Limb (tissue), 2 donors: ENCODE results near the gene GPRC5A.

ENCODE experiments used
- DNase-seq, 2 donors: peaks; one replicate each; pipeline ENCODE4 v3.0.0-alpha.2; 2016; ENCODE audit errors: extremely low spot score in 2 of 2

GPRC5A gene

DNA sequence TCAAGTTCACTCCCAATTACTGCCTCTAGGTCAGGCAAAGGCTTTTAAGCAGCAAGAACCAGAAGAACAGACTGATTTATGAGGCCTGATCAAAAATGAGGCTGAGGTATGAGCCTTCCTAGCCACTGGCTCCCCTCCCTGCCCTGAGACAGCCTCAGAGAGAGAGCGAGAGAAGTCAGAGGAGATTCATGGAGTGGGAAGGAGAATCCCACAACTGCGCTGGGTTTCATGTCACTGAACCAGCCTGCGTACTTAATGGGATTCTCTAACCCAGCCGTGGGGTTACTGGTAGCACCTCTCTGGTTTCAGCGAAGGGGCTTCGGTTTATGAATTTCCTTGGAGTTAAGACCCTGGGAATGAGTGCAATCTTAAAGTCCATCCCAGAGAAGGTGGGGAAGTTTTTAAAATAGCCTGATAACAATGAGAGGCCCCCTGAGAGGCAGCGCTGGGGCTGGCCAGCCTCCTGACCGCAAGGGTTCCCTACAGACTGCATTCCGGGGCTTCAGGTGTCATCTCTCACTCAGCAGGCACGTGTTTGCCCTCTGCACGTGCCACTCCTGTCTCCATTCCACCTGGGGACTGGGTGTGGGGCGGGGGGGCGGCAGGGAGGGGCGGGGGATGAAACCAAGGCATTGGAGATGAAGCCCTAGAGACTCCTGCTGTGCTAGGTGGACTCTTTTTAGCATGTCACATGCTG, 6.1 kb upstream of the GPRC5A start:
- DNase-seq: no peak

DNA sequence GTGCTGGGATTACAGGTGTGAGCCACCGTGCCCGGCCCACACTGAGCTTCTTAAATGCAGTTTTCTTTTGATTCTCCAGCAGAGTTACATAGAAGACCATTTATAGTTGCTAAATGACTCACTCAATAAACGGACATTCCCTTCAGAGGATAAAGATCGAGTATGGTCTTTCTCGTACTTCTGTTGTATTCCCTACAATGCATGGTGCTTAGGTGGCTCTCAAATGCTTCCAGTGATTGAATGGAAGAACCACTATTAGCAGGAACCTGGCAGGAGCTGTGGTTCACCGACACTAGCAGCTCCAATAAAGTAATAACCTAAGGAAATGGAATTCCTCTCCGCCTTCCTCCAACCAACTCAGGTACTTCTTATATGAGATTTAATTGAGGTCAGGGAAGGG, 3.9 kb upstream of the GPRC5A start:
- DNase-seq: no peak

DNA sequence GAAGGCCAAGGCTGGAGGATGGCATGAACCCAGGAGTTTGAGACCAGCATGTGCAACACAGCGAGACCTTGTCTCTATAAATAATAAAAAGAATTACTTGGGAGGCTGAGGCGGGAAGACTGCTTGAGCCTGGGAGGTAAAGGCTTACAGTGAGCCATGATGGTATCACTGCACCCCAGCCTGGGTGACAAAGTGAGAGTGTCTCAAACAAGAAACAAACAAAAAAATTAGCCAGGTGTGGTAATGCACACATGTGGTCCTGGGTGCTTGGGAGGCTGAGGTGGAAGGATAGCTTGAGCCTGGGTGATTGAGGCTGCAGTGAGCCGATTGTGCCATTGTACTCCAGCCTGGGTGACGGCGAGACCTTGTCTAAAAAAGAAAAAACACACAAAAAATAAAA, 1.7 kb upstream of the GPRC5A start:
- DNase-seq: no peak

DNA sequence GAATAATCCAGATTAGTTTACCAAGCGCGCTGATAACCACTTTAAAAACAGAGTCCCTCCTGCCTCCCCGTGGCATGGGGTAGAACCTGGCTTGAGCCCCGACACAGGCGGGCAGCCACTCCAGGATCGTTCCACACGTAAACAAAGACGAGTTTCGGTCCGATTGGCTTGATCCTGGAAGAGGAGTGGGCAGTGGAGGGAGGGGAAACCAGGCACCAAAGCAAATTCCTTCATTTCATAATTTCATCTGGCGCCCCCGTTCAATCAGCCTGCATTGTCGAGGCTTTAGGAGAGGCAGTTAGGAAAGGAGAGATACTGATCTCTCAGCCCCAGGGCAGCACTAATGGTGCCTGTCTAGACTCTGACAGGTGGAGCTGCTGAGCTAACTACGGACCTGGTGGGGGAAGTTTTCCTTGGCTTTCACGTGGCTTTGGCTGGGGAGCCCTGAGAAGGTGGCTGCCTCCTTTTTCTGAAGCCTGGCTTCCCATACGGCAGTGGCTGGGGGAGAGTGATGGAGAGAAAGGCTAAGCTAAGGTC, 751 bp upstream of the GPRC5A start:
- peak; percentile 32 to 70 for DNase-seq

DNA sequence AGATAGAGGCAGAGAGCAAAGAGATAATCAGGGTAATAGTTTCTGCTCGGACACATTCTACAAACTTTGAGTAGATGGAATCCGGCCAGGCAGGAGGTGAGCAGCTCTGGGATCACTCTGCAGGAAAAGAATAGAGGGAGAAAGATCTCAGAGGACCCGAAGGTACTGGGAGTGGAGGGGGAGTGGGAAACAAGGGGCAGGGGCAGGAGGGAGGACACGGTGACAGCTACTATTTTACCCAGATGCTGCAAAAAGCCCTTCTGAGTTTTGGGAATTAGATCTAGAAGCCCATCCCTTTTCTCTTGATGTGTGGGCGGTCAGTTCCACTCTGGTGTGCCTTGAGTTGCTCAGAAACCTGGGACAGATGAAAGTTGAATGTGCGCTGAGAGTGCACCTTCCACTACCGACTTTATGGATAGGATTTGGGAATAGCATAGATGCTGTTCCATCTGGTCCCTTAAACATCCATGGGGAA, 556 bp downstream of the GPRC5A start:
- DNase-seq: no peak

DNA sequence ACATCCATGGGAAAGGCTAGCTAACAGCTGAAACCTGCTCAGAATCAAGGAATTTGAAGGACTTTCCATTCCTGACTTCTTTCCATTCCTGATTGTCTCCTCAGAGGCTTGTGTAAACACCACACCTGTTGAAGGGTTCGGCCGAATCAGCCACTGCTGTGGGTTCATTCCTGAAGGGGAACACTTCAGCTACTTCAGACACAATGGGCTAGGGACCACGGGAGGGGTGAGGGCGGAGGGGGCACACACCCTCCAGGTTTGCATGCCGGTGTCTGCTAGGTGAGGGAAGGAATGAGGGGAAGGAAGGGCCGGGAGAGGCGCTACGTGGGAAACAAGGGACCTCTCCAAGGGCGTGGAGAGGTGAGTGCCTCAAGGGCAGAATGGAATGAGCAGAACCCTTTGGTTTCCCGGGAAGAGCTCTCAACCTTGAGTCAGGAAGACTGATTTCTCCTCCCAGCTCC, 1.3 kb downstream of the GPRC5A start:
- no peak for DNase-seq

DNA sequence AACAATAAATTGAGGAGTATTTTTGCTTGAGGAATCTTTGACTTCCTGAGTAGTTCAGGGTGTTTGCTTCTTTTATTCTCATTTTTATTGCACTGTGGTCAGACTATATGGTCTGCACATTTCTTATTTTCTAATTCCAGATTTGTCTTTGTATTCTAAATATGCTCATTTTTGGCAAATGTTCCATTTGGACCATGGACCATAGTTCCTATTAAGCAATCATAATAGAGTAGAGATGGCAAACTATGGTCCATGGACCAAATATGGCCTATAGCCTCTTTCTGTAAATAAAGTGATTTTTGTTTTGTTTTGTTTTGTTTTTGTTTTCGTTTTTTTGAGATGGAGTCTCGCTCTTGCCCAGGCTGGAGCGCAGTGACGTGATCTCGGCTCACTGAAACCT, 2.1 kb downstream of the GPRC5A start:
- no peak for DNase-seq

DNA sequence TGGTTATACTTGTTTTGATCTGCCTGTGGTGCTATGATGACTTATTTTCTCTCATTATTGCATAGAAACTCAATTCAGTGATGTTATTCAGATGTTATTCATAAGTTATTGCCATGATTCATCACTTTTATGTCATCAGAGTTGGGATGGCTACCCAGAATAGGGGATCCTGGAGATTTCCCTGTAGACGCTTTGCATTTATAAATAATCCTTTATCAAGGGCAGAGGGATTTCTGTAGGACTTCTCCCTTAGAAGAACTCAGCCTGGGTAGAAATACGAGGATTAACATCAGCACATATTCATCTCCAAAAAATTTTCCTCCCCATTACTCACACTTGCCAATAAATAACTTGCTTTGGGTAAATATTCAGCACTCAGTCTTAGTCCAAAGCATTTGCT, 4.9 kb downstream of the GPRC5A start:
- no peak for DNase-seq

DNA sequence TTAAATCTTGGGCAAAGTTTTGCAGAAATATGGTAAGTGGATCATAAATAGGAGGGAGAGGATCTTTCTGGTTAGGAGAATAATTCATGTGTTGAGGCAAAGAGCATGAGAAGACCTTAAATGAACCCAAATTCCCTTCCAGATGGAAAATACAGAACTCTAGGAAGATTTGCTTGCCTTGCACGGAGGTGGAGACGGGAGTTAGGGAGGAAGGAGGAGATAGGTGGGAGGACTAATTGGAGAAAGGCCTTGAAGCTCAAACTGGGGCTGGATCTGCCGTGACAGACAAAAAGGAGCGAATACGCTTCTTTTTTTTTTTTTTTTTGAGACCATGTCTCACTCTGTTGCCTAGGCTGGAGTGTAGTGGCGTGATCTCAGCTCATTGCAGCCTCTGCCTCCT, 5.9 kb downstream of the GPRC5A start:
- no peak for DNase-seq

DNA sequence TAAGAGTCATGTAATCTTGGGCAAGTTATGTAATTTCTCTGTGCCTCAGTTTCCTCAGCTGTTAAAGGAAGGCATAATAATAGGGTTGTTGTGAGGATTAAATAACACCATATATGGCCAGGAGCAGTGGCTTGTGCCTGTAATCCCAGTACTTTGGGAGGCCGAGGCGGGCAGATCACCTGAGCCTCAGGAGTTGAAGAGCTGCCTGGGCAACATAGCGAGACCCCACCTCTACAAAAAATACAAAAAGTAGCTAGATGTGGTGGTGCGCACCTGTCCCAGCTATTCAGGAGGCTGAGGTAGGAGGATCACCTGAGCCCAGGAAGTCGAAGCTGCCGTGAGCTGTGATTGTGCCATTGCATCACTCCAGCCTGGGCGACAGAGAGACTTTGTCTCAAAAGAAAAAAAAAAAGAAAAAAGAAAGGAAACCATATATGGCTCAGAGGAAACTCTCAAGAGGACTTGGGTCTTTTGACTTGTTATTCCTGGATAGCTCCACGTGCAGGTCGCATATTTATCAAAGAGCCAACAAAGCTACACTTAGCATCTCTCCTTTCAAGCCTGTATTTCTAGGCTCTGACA, 6.9 kb downstream of the GPRC5A start:
- no peak for DNase-seq

DNA sequence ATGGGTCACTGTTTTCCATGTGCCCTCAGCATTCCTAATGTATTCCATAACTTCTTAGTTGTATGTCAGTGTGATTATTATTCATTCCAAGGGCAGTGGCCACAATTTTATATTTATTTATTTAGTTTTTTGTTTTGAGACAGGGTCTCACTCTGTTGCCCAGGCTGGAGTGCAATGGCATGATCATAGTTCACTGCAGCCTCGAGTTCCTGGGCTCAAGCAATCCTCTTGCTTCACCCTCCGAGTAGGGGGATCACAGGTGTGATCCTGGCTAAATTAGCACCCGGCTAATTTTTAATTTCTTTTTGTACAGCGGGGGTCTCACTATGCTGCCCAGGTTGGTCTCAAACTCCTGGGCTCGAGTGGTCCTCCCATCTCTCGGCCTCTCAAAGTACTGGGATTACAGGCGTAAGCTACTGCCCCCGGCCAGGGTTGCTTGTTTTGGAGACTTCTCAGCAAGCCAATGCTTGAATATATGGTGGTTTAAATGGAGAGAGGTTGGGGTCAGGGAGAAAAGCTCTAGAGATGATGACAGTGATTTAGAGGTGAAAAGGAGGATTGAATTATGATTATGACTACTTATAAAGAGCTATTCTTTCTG, 7.6 kb downstream of the GPRC5A start:
- no peak for DNase-seq

DNA sequence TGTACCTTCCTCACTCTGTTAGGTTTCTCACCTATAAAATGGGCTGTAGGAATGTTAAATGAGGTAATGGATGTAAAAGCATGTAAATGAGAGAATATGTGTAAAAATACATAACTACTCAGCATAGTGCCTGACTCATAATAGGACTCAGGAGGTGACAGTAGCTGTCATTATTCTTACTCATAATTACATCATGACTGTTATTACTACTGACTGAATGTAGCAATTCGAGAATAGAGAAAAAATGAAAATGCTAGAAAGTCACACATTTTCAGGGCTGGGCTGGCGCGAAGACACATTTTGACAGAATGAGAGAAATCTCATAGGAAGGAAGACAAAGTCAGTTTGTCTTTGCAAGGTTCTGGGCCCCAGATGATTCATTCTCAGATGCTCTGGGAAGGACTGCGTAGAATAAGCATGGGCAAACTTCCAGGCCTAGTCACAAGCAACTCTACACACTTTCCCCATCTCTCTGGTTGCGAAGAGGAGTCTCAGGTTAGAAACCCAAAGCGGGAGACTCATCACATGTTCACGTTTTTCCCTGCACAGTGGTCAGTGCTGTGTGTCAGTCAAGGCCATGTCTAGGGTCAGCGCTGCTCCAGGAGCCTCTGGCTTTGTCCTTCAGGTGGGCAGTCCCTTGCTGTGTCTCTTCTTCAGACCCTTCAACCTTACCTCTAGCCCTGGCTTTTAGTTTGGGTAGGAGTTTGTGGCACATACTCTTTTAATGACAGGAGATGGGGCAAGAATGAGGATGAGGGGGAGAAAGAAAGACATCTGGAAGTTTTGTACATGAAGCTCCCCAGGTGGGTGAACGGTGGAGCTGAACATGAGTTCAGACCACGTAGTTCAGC, 8.4 kb downstream of the GPRC5A start:
- no peak for DNase-seq

DNA sequence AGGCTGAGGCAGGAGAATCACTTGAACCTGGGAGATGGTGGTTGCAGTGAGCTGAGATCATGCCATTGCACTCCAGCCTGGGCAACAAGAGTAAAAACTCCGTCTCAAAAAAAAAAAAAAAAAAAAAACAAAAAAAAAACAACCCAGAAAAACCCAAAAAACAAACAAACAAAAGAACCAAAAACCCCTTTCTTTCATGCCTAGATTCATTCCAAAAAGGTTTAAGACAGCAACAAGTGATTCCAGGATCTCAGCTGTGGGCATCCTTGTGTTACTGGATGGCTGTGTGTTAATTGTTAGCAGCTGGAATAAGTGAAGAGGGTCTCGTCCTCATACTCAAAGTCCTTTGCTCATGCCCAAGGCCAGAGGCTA, 9.4 kb downstream of the GPRC5A start:
- no peak for DNase-seq

DNA sequence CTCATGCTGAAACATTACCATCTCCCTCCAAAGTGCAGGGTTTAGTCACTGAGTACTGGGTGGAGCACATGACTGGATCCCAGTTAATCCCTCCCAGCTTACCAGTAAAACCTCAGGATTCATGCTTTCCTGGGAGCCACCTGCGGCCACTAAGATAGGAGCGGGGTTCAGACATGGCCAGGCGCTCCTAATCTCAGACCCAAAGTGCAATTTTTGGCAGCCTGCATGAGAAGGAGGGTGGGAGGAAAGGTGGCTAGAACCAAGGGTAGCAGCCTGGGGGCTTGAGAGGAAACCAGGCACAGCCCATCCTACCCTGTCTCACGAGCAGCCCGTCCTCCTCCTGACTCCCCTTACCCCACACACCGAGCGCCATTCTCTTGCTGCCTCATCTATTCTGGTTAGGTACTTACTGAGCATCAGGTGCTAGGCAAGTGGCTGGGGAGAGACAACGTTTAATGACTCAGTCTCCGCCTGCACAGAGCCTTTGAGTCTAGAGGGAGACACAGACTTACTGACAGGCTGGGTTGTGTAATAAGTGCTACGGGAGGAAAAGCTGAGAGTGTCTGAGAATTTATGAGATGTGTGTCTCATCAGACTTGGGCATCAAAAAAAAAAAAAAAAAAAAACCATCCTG, 9.9 kb downstream of the GPRC5A start:
- no peak for DNase-seq

DNA sequence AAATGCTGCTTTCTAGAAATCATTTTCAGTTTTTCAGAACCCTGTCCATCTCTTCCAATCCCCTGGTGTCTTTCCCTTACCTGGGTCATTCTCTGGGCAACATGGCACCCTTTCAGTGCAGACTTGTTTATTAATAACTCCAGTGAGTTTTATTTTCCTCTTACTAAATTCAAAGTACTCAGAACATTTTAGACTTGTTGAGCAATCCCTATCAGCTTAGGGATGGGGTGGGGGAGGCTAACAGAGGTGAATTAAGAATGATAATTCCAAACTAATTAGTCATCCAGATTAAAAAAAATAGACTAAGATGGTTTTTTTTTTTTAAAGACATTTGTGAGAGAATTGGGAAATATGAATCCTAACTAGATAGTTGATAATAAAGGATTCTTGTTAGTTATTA, 10.7 kb downstream of the GPRC5A start:
- DNase-seq: no peak

DNA sequence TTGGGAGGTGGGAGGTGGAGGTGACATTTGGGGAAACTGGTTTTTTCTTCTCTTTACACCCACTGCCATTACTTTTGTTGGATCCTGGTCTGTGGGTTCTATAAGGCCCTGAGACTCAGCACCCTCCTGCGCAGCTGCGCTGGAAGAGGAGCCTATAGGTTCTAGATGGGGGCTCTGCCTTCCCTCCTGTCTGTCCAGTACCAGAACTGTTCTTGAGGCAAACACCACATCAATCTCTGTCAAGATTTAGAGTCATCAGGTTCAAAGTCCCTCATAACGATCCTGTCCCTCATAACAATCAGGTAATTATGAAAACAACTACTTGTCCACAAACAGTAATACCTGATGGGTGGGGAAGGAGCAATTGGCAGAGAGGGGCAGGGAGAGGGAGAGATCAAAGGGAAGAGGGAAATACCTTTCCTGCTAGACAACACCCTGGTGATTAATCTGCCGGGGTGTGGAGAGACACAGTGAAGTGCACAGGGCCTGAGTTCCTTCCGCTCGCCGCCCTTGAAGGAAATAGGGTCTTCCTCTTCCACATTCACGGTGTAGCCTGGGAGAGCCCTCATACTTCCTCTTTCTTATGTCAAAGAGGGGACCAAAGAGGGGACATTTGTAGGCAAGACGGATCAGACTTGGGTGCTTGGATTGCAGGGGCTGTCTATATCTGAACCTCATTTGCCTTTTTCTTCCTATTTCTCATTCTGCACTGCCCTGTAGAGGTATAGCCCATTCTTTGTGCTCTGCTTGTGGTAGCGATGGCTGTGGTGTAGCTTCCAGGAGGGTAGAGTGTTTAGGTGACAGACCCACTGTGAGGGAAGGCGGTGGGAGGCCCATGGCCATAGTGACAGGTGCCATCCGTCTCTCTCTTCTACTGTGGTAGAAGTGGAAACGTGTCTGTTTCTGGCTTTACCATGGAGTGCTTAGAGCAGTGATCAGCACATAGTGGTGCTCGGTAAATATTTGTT, 12.6 kb downstream of the GPRC5A start:
- no peak for DNase-seq

DNA sequence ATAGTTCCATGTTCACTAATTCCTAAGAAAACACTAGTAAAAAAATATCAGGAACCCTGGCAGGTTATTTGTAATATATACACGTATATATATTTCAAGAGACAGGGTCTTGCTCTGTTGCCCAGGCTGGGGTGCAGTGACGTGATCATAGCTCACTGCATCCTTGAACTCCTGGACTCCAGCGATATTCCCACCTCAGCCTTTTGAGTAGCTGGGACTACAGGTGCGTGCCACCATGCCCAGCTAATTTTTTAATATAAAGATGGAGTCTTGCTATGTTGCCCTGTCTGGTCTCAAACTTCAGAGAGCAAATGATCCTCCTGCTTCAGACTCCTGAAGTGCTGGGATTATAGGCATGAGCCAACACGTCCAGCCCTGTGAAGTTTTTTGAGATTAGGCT, 16.2 kb downstream of the GPRC5A start:
- no peak for DNase-seq

DNA sequence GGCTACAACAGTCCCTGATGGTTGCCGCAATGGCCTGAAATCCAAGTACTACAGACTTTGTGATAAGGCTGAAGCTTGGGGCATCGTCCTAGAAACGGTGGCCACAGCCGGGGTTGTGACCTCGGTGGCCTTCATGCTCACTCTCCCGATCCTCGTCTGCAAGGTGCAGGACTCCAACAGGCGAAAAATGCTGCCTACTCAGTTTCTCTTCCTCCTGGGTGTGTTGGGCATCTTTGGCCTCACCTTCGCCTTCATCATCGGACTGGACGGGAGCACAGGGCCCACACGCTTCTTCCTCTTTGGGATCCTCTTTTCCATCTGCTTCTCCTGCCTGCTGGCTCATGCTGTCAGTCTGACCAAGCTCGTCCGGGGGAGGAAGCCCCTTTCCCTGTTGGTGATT, 16.9 kb downstream of the GPRC5A start:
- no peak for DNase-seq

DNA sequence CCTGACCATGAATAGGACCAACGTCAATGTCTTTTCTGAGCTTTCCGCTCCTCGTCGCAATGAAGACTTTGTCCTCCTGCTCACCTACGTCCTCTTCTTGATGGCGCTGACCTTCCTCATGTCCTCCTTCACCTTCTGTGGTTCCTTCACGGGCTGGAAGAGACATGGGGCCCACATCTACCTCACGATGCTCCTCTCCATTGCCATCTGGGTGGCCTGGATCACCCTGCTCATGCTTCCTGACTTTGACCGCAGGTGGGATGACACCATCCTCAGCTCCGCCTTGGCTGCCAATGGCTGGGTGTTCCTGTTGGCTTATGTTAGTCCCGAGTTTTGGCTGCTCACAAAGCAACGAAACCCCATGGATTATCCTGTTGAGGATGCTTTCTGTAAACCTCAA, 17.3 kb downstream of the GPRC5A start:
- DNase-seq: no peak
